ENCODE results near the gene CALML3. TPM values are rescaled to one million over a fixed set of nuclear protein-coding genes. Genes with fewer than 3 reads are reported as not detected.
A peak's percentile ranks its signal among the peaks of the same experiment; 100 is the strongest.

Gene CALML3
- total RNA-seq, 1 experiment from 2014 or later: not detected

- Histone ChIP-seq H3K4me1 (ENCODE audit: insufficient read depth, low read length) (peaks cover 57% of the 10 kb centered on the region), H3K27ac (ENCODE audit: low read length) (peak overlapping the region; percentile 100), H3K27me3 (ENCODE audit: low read length) (no peaks in the 10 kb centered on the region), H3K79me2 (ENCODE audit: low read length) (no peaks in the 10 kb centered on the region), H3F3A (ENCODE audit: low read length, unreplicated experiment) (peaks cover 6% of the 10 kb centered on the region), H3K4me2 (ENCODE audit: low read length) (peak overlapping the region; percentile 55), H4K20me1 (ENCODE audit: low read length) (no peaks in the 10 kb centered on the region), H3K4me3 (ENCODE audit: low read length) (no peak overlapping the region), H3K9ac (ENCODE audit: low read length) (no peak overlapping the region; the same call in 1 of the 2 replicates), H3K36me3 (ENCODE audit: low read depth, low read length) (peaks cover 3% of the 10 kb centered on the region; the same call in 1 of the 2 replicates), H3K9me2 (replicated peaks; ENCODE audit: low read length) (no peaks in the 10 kb centered on the region), H3K9me3 (ENCODE audit: low read length) (no peaks in the 10 kb centered on the region), H2AFZ (ENCODE audit: low read length) (no peak overlapping the region)
- ATAC-seq (no peak), DNase-seq (no peak)
- ChIA-PET POLR2A (ENCODE audit: unreplicated experiment) (no interaction called here), CTCF (no interaction called here)
- TF ChIP-seq EZH2 (IDR thresholded peaks at IDR 0.05; ENCODE audit: low read length, unreplicated experiment): no peak
- TF ChIP-seq EZH2phosphoT487 (IDR thresholded peaks at IDR 0.05; ENCODE audit: borderline replicate concordance, low read length): no peak
- no peak for TF ChIP-seq CTCF (conservative IDR thresholded peaks at IDR 0.05; ENCODE audit: low read depth, low read length)
- BruUV-seq (replicated peaks): no TSS peak
- intact Hi-C loops (cut with micrococcal nuclease): loop anchor here (5.0 kb wide), 1 partner anchor 78 kb away; no protein-coding TSS in a partner anchor
Measured at GRCh38 chr10:5545011-5545410, 20.2 kb downstream of the CALML3 start.

GRCh38 chr10:5545426-5545777 is 20.6 kb downstream of the CALML3 start:
- Histone ChIP-seq H3K9me2 (replicated peaks; ENCODE audit: low read length) (no peaks in the 10 kb centered on the region), H2AFZ (ENCODE audit: low read length) (no peak overlapping the region), H3F3A (ENCODE audit: low read length, unreplicated experiment) (peaks cover 6% of the 10 kb centered on the region), H4K20me1 (ENCODE audit: low read length) (no peaks in the 10 kb centered on the region), H3K79me2 (ENCODE audit: low read length) (no peaks in the 10 kb centered on the region), H3K27ac (ENCODE audit: low read length) (peak overlapping the region; percentile 100), H3K36me3 (ENCODE audit: low read depth, low read length) (peaks cover 3% of the 10 kb centered on the region; the same call in 1 of the 2 replicates), H3K4me3 (ENCODE audit: low read length) (no peak overlapping the region), H3K9me3 (ENCODE audit: low read length) (no peaks in the 10 kb centered on the region), H3K4me1 (ENCODE audit: insufficient read depth, low read length) (peaks cover 61% of the 10 kb centered on the region), H3K9ac (ENCODE audit: low read length) (peak overlapping the region; percentile 43; the same call in 1 of the 2 replicates), H3K4me2 (ENCODE audit: low read length) (peak overlapping the region; percentile 55), H3K27me3 (ENCODE audit: low read length) (no peaks in the 10 kb centered on the region)
- intact Hi-C loops (cut with micrococcal nuclease): loop anchor here (5.0 kb wide), 1 partner anchor 78 kb away; no protein-coding TSS in a partner anchor
- CTCF ChIA-PET: no interaction called here
- POLR2A ChIA-PET (ENCODE audit: unreplicated experiment): no interaction called here
- TF ChIP-seq EZH2 (IDR thresholded peaks at IDR 0.05; ENCODE audit: low read length, unreplicated experiment) (no peak), CTCF (conservative IDR thresholded peaks at IDR 0.05; ENCODE audit: low read depth, low read length) (no peak), EZH2phosphoT487 (IDR thresholded peaks at IDR 0.05; ENCODE audit: borderline replicate concordance, low read length) (no peak)
- no TSS peak for BruUV-seq (replicated peaks)
- ATAC-seq: no peak
- no peak for DNase-seq

All from PC-3 (cell line).